GM21360 (cell line): ENCODE data around the gene SERPINA9.
"Not testable (repeated sequence)": the region's sequence is repeated elsewhere in the genome, so short reads cannot be mapped to it uniquely, and the experiment has no call there.

Experiments used
- ATAC-seq: cut with Tn5 transposase; IDR thresholded peaks from one replicate; pipeline ENCODE4 v1.9.1; 2021; ENCODE audit warnings: mild to moderate bottlenecking, moderate library complexity; ENCODE audit not compliant: unreplicated experiment

Gene SERPINA9

GRCh38 chr14:94428610-94429009 lies 47.4 kb downstream of the SERPINA9 start:
- ATAC-seq: no peak

GRCh38 chr14:94427016-94427613 lies 48.9 kb downstream of the SERPINA9 start:
- ATAC-seq: no peak

GRCh38 chr14:94426526-94426925 lies 49.5 kb downstream of the SERPINA9 start:
- ATAC-seq: no peak

- no peak for ATAC-seq
Measured at GRCh38 chr14:94424371-94424770, 51.6 kb downstream of the SERPINA9 start.

- no peak for ATAC-seq
Measured at GRCh38 chr14:94423453-94424056, 52.4 kb downstream of the SERPINA9 start.

GRCh38 chr14:94421316-94421715 lies 54.7 kb downstream of the SERPINA9 start:
- ATAC-seq: no peak

GRCh38 chr14:94417497-94418205 lies 58.3 kb downstream of the SERPINA9 start:
- not testable (repeated sequence) for ATAC-seq
